Stimulated activated CD8-positive, alpha-beta memory T cell treated with anti-CD3 and anti-CD28 coated beads, Interleukin-15, amount 100 ng/mL, for 1 hour (primary cell): ENCODE results near the gene ALDH1L2.
"Not testable (repeated sequence)": the region's sequence is repeated elsewhere in the genome, so short reads cannot be mapped to it uniquely, and the experiment has no call there.

Experiments
- DNase-seq: peaks from one replicate; pipeline ENCODE4 v3.0.0-alpha.2; 2020; ENCODE audit warnings: low read depth

ALDH1L2 gene

GRCh38 chr12:105084251-105085250, at the start of gene ALDH1L2:
Gene ALDH1L2, minus strand, starts transcription at chr12:105084458. Its CDS starts 22 bp downstream, at chr12:105084436.
- no peak for DNase-seq

GRCh38 chr12:105120551-105120950, 36.3 kb upstream of the ALDH1L2 start:
- DNase-seq: no peak

- DNase-seq: no peak
These were observed 32.7 kb upstream of the ALDH1L2 start for GRCh38 chr12:105116969-105117368.

- DNase-seq: no peak
These were observed 28.8 kb upstream of the ALDH1L2 start for GRCh38 chr12:105113094-105113493.

- no peak for DNase-seq
These were observed 26.6 kb upstream of the ALDH1L2 start for GRCh38 chr12:105110851-105111250.

- no peak for DNase-seq
These were observed 25.4 kb upstream of the ALDH1L2 start for GRCh38 chr12:105109465-105110212.

GRCh38 chr12:105107494-105108371, 23.5 kb upstream of the ALDH1L2 start, which contains the start of gene WASHC4:
Gene WASHC4, plus strand, starts transcription at chr12:105107731. Its CDS starts 70 bp downstream, at chr12:105107801.
- peak; percentile 80 for DNase-seq

- DNase-seq: no peak
These were observed 22.9 kb upstream of the ALDH1L2 start for GRCh38 chr12:105107171-105107493.

- no peak for DNase-seq
These were observed 22.4 kb upstream of the ALDH1L2 start for GRCh38 chr12:105106621-105107020.

GRCh38 chr12:105104762-105105161, 20.5 kb upstream of the ALDH1L2 start:
- DNase-seq: no peak

GRCh38 chr12:105102673-105103072, 18.4 kb upstream of the ALDH1L2 start:
- no peak for DNase-seq

- no peak for DNase-seq
These were observed 16.7 kb upstream of the ALDH1L2 start for GRCh38 chr12:105100998-105101397.

GRCh38 chr12:105100207-105100985, 16.1 kb upstream of the ALDH1L2 start:
- DNase-seq: no peak

- no peak for DNase-seq
These were observed 15.1 kb upstream of the ALDH1L2 start for GRCh38 chr12:105099356-105099755.

GRCh38 chr12:105095338-105095737, 11.1 kb upstream of the ALDH1L2 start:
- not testable (repeated sequence) for DNase-seq

- no peak for DNase-seq
These were observed 8.1 kb upstream of the ALDH1L2 start for GRCh38 chr12:105092336-105092735.

GRCh38 chr12:105091476-105092206, 7.4 kb upstream of the ALDH1L2 start:
- no peak for DNase-seq

GRCh38 chr12:105090361-105090760, 6.1 kb upstream of the ALDH1L2 start:
- DNase-seq: no peak

GRCh38 chr12:105089817-105090216, 5.6 kb upstream of the ALDH1L2 start:
- no peak for DNase-seq

GRCh38 chr12:105085501-105085900, 1.2 kb upstream of the ALDH1L2 start:
- no peak for DNase-seq
